NCI-H226 (cell line): ENCODE measurements around the gene CYP2W1.

Source experiments
- DNase-seq: peaks from one replicate; pipeline ENCODE4 v3.0.0-alpha.2; 2015

Gene CYP2W1

GRCh38 chr7:1017586-1018333, 34.8 kb downstream of the CYP2W1 start:
- no peak for DNase-seq

- DNase-seq = no peak
These were observed 35.3 kb downstream of the CYP2W1 start for GRCh38 chr7:1018334-1018695.

GRCh38 chr7:1019255-1019785, 36.3 kb downstream of the CYP2W1 start:
- no peak for DNase-seq

GRCh38 chr7:1019789-1020610, 37.0 kb downstream of the CYP2W1 start:
- DNase-seq = no peak

- DNase-seq = no peak
These were observed 37.9 kb downstream of the CYP2W1 start for GRCh38 chr7:1020849-1021251.

GRCh38 chr7:1021366-1021765, 38.4 kb downstream of the CYP2W1 start:
- no peak for DNase-seq

GRCh38 chr7:1021931-1022330, 39.0 kb downstream of the CYP2W1 start:
- DNase-seq = no peak

- DNase-seq = no peak
These were observed 39.4 kb downstream of the CYP2W1 start for GRCh38 chr7:1022356-1022755.

GRCh38 chr7:1022801-1023465, 40.0 kb downstream of the CYP2W1 start:
- no peak for DNase-seq

GRCh38 chr7:1024331-1024841, 41.4 kb downstream of the CYP2W1 start:
- no peak for DNase-seq

- DNase-seq = no peak
These were observed 42.1 kb downstream of the CYP2W1 start for GRCh38 chr7:1024876-1025742.

GRCh38 chr7:1025743-1026581, 43.0 kb downstream of the CYP2W1 start:
- no peak for DNase-seq

GRCh38 chr7:1026721-1027161, 43.8 kb downstream of the CYP2W1 start:
- DNase-seq = no peak

- DNase-seq = no peak
These were observed 44.5 kb downstream of the CYP2W1 start for GRCh38 chr7:1027242-1028043.

- DNase-seq = peak; percentile 98
These were observed 45.2 kb downstream of the CYP2W1 start for GRCh38 chr7:1028044-1028770.

GRCh38 chr7:1028775-1029636, 46.0 kb downstream of the CYP2W1 start:
- DNase-seq = peak; percentile 99

- DNase-seq = no peak
These were observed 46.9 kb downstream of the CYP2W1 start for GRCh38 chr7:1029637-1030443.
